ENCODE measurements around the gene PKIG.

- TF ChIP-seq CTCF (IDR thresholded peaks at IDR 0.05) (no peak), POLR2A (IDR thresholded peaks at IDR 0.05) (no peak)
Observed at GRCh38 chr20:44653546-44653945, 71.2 kb downstream of the PKIG start.
